HCT116 (cell line): ENCODE measurements around the gene CLEC16A. TPM values are rescaled to one million over a fixed set of nuclear protein-coding genes. Genes with fewer than 3 reads are reported as not detected.

Experiments used
- ATAC-seq: fragments of 200-7000 bp; cut with Tn5 transposase; 2 replicates; pipeline ENCODE4 v1.9.1; 2020; ENCODE audit warnings: mild to moderate bottlenecking, moderate library complexity
- BruUV-seq: library from RNA; stranded (reverse); fragments of 400-500 nt; replicated peaks from 2 replicates; lab custom pipeline; 2021; lab: Mats Ljungman, UMichigan
- CTCF ChIA-PET: fragments of 300-600 bp; sonication (Branson Sonifier 250); formaldehyde crosslinking; loops from one replicate; lab custom pipeline; 2021; ENCODE audit warnings: antibody characterized with exemption; lab: Charles Lee
- POLR2A ChIA-PET: fragments of 300-600, 350-600 bp; sonication (Branson Sonifier 250); formaldehyde crosslinking; loops from one replicate; lab custom pipeline; 2021; ENCODE audit warnings: antibody characterized with exemption; lab: Charles Lee
- RAD21 ChIA-PET, 2 experiments: fragments of 300-600 bp; sonication (Branson Sonifier 250); formaldehyde crosslinking; loops; one replicate each; lab custom pipeline; 2023; ENCODE audit warnings: low total read pairs in 2 of 2; ENCODE audit not compliant: uncharacterized antibody in 2 of 2, unreplicated experiment in 2 of 2, low non-redundant PET in 1 of 2; lab: Charles Lee
- DNase-seq: peaks from one replicate; pipeline ENCODE4 v3.0.0-alpha.2; 2010; ENCODE audit warnings: low read depth, low spot score
- H2AFZ ChIP-seq: fragments of 200-600 bp; shearing (Covaris generic), sonication (generic); 2 replicates; pipeline ENCODE4 v1.6.1; 2017; ENCODE audit warnings: low read depth, mixed run types, mixed read lengths, antibody characterized with exemption, low read length; ENCODE audit not compliant: poor library complexity, severe bottlenecking
- H3K27ac ChIP-seq: 2 replicates; pipeline ENCODE4 v1.5.1; 2012; ENCODE audit warnings: low read depth, low read length
- H3K27me3 ChIP-seq: fragments of 200-600 bp; sonication (generic); 2 replicates; pipeline ENCODE4 v1.6.1; 2016; ENCODE audit warnings: mixed run types, low read length, mixed read lengths; ENCODE audit not compliant: insufficient read depth
- H3K36me3 ChIP-seq, 2 experiments: fragments of 200-500 bp in 1 of 2; fragments of 200-600 bp in 1 of 2; sonication (Bioruptor generic) in 1 of 2; sonication (generic) in 1 of 2; 2 replicates each; pipeline versions ENCODE4 v1.5.1 to v1.6.1; 2014 to 2016; ENCODE audit warnings: low read length in 2 of 2, inconsistent platforms in 1 of 2, mixed read lengths in 1 of 2, mixed run types in 1 of 2; ENCODE audit not compliant: insufficient read depth in 2 of 2, control insufficient read depth in 1 of 2
- H3K4me1 ChIP-seq, 2 experiments: fragments of 200-600 bp in 1 of 2; sonication (generic) in 1 of 2; 2 replicates each; pipeline versions ENCODE4 v1.5.1 to v1.6.1; 2012 to 2017; ENCODE audit warnings: low read length in 2 of 2, inconsistent platforms in 1 of 2, mild to moderate bottlenecking in 1 of 2, mixed read lengths in 1 of 2, mixed run types in 1 of 2, moderate library complexity in 1 of 2; ENCODE audit not compliant: insufficient read depth in 2 of 2, control insufficient read depth in 1 of 2
- H3K4me2 ChIP-seq: fragments of 200-600 bp; sonication (generic); 2 replicates; pipeline ENCODE4 v1.6.1; 2017; ENCODE audit warnings: mixed run types, low read length, mixed read lengths
- H3K4me3 ChIP-seq, 2 experiments: fragments of 200-600 bp in 1 of 2; sonication (generic) in 1 of 2; replicated peaks in 1 of 2; 2 replicates each; pipeline ENCODE4 v1.5.1; 2011 to 2016; ENCODE audit warnings: low read length in 2 of 2, control low read depth in 1 of 2, low read depth in 1 of 2, mild to moderate bottlenecking in 1 of 2, mixed read lengths in 1 of 2, mixed run types in 1 of 2
- H3K79me2 ChIP-seq: fragments of 200-600 bp; sonication (generic); 2 replicates; pipeline ENCODE4 v1.6.1; 2017; ENCODE audit warnings: mild to moderate bottlenecking, mixed run types, low read length, moderate library complexity, mixed read lengths; ENCODE audit not compliant: insufficient read depth
- H3K9ac ChIP-seq: fragments of 200-600 bp; sonication (generic); 2 replicates; pipeline ENCODE4 v1.6.1; 2016; ENCODE audit warnings: low read length, mixed read lengths
- H3K9me2 ChIP-seq: fragments of 200-600 bp; sonication (generic), shearing (Covaris generic); 2 replicates; pipeline ENCODE4 v1.6.1; 2017; ENCODE audit warnings: mixed run types, mild to moderate bottlenecking, moderate library complexity; ENCODE audit not compliant: insufficient read depth
- H3K9me3 ChIP-seq, 2 experiments: fragments of 200-500 bp in 1 of 2; fragments of 200-600 bp in 1 of 2; sonication (Bioruptor generic) in 1 of 2; sonication (generic) in 1 of 2; 2 replicates each; pipeline ENCODE4 v1.6.1; 2014 to 2017; ENCODE audit warnings: low read length in 2 of 2, mixed read lengths in 2 of 2, inconsistent platforms in 1 of 2, low read depth in 1 of 2, mild to moderate bottlenecking in 1 of 2, mixed run types in 1 of 2, moderate library complexity in 1 of 2; ENCODE audit not compliant: control insufficient read depth in 1 of 2, insufficient read depth in 1 of 2
- H4K20me1 ChIP-seq: fragments of 200-600 bp; sonication (generic), shearing (Covaris generic); 2 replicates; pipeline ENCODE4 v1.6.1; 2017; ENCODE audit warnings: mixed run types, mild to moderate bottlenecking, moderate library complexity; ENCODE audit not compliant: insufficient read depth
- POLR2A ChIP-seq: IDR thresholded peaks from 2 replicates; pipeline ENCODE4 v1.7.0; 2011; ENCODE audit warnings: borderline replicate concordance; ENCODE audit not compliant: insufficient read depth, insufficient read length; ENCODE audit errors: extremely low read depth
- POLR2AphosphoS5 ChIP-seq: IDR thresholded peaks from 2 replicates; pipeline ENCODE4 v1.6.1; 2011; ENCODE audit warnings: mild to moderate bottlenecking, low read depth, low read length, moderate library complexity
- SP1 ChIP-seq: IDR thresholded peaks from 2 replicates; pipeline ENCODE4 v1.6.1; 2012; ENCODE audit warnings: low read depth
- SRF ChIP-seq: IDR thresholded peaks from 2 replicates; pipeline ENCODE4 v1.6.1; 2012; ENCODE audit warnings: low read depth
- ZBTB33 ChIP-seq: IDR thresholded peaks from 2 replicates; pipeline ENCODE4 v1.6.1; 2011; ENCODE audit warnings: mild to moderate bottlenecking, low read length, moderate library complexity; ENCODE audit not compliant: insufficient replicate concordance; ENCODE audit errors: extremely low read depth
- intact Hi-C: fragments of 100-400 bp; cut with micrococcal nuclease; formaldehyde crosslinking; loops from 2 replicates; pipeline ENCODE4 v1.10.0; 2022
- total RNA-seq: library from RNA; stranded (reverse); gene quantifications from one replicate; pipeline ENCODE4 v1.2.1, GENCODE V29; 2021; ENCODE audit not compliant: unreplicated experiment

CLEC16A gene
- total RNA-seq, 1 experiment from 2014 or later: 18.0 TPM

- CTCF ChIA-PET: interaction anchor here (1.3 to 2.8 kb wide), 2 partner anchors 9 to 408 kb away, joined by 3 to 10 read pairs; no protein-coding TSS in a partner anchor
- ATAC-seq (no peak), DNase-seq (no peak)
- no peak overlapping the region for H2AFZ ChIP-seq
- TF ChIP-seq POLR2AphosphoS5: no peak
- intact Hi-C loops: no loop called here
- H3K9ac ChIP-seq: no peak overlapping the region
- no peaks in the 10 kb centered on the region for H3K27me3 ChIP-seq
- peaks cover 67% of the 10 kb centered on the region for H3K79me2 ChIP-seq
- no TSS peak for BruUV-seq
- H3K27ac ChIP-seq: no peak overlapping the region
- POLR2A ChIA-PET: interaction anchor here (2.0 kb wide), 1 partner anchor 305 kb away, joined by 5 read pairs; the partner anchor contains the start of gene SOCS1
- H3K4me3 ChIP-seq: no peak overlapping the region
- H3K4me1 ChIP-seq: peaks cover 26 to 47% of the 10 kb centered on the region in 2 experiments
- no peaks in the 10 kb centered on the region for H4K20me1 ChIP-seq
- H3K9me2 ChIP-seq: no peaks in the 10 kb centered on the region
- H3K36me3 ChIP-seq: no peaks in the 10 kb centered on the region
- H3K9me3 ChIP-seq: no peaks in the 10 kb centered on the region
- RAD21 ChIA-PET: no interaction called here
- peak overlapping the region; percentile 24; the same call in 1 of the 2 replicates for H3K4me2 ChIP-seq
Measured at GRCh38 chr16:10950393-10950792, 6.0 kb downstream of the CLEC16A start.

GRCh38 chr16:10951026-10951425 lies 6.7 kb downstream of the CLEC16A start:
- no TSS peak for BruUV-seq
- Histone ChIP-seq H3K4me1 (peaks cover 20 to 40% of the 10 kb centered on the region in 2 experiments), H2AFZ (no peak overlapping the region), H3K9ac (no peak overlapping the region), H3K9me2 (no peaks in the 10 kb centered on the region), H4K20me1 (no peaks in the 10 kb centered on the region), H3K79me2 (peaks cover 67% of the 10 kb centered on the region), H3K4me2 (no peak overlapping the region), H3K27me3 (no peaks in the 10 kb centered on the region), H3K9me3 (no peaks in the 10 kb centered on the region), H3K36me3 (no peaks in the 10 kb centered on the region), H3K27ac (no peak overlapping the region), H3K4me3 (no peak overlapping the region)
- no peak for TF ChIP-seq SRF
- TF ChIP-seq ZBTB33: no peak
- no peak for TF ChIP-seq POLR2A
- no peak for TF ChIP-seq SP1
- ATAC-seq (no peak), DNase-seq (no peak)
- POLR2A ChIA-PET: interaction anchor here (2.0 kb wide), 1 partner anchor 305 kb away, joined by 5 read pairs; the partner anchor contains the start of gene SOCS1
- RAD21 ChIA-PET: no interaction called here
- CTCF ChIA-PET: interaction anchor here (1.3 kb wide), 1 partner anchor 407 kb away, joined by 3 read pairs; no protein-coding TSS in a partner anchor
- intact Hi-C loops: no loop called here
